Mammary epithelial cell (primary cell): ENCODE results near the gene DGKZ.

ENCODE experiments used
- CTCF ChIP-seq, 2 donors: IDR thresholded peaks in 1 of 2; conservative IDR thresholded peaks in 1 of 2; 2 replicates each; pipeline ENCODE4 v1.5.1; 2011 to 2012; ENCODE audit warnings: inconsistent platforms in 2 of 2, low read length in 2 of 2, mild to moderate bottlenecking in 2 of 2, control low read depth in 1 of 2, low read depth in 1 of 2; ENCODE audit not compliant: insufficient read depth in 1 of 2; ENCODE audit errors: extremely low read depth in 1 of 2
- EZH2 ChIP-seq: IDR thresholded peaks from 2 replicates; pipeline ENCODE4 v1.6.1; 2012; ENCODE audit warnings: low read length, inconsistent platforms, borderline replicate concordance

DNA sequence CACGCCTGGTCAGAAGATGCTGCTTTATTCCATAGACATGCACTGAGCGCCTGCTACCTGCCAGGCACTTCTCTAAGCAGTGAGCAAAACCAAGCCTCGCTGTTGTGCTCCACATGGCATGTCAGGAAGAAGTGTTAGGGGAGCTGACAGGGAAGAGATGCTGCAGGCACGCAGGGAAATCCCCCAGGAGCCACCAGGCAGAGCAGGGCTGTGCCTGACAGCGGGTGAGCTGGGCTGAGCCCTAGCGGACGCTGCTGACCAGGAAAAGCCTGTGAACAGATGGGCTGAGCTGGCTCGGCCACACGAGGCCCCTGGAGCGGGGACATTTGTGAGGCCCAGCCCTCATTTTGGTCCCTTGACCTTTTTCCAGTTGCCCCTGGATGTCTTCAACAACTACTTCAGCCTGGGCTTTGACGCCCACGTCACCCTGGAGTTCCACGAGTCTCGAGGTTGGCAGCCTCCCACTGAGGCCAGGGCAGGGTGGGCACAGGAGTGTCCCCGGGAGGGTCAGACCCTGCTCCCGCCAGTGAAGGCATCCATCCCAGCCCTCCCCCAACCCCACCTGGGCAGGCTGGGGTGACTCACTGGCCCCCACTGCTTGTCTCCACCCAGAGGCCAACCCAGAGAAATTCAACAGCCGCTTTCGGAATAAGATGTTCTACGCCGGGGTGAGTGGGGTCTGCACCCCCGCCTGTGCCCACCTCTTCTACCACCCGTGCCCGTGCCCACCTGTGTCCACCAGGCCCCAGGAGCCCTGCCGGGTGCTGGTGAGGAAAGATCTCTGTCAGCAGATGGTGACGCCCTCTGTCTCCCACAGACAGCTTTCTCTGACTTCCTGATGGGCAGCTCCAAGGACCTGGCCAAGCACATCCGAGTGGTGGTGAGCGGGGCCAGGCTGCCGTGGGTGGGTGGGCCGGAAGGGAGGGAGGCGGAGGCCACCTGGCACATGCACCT lies 26.8 kb downstream of the DGKZ start:
- TF ChIP-seq EZH2, result no peak
- no peak for TF ChIP-seq CTCF (conservative IDR thresholded peaks at IDR 0.05 in 1 of 2, IDR thresholded peaks at IDR 0.05 in 1 of 2; ENCODE audit: extremely low read depth in 1 of 2, insufficient read depth in 1 of 2, low read depth in 1 of 2, low read length in 2 of 2)
